LNCAP (cell line): Measurements from ENCODE around the gene RHBDL3.

Experiments used
- TF ChIP-seq, protein P1 (sequence below): fragments of 450-650 bp; IDR thresholded peaks from 2 replicates; pipeline ENCODE4 v1.5.1; 2017; ENCODE audit warnings: mild to moderate bottlenecking

Gene RHBDL3

GRCh38 chr17:32298298-32298697 is 32.7 kb downstream of the RHBDL3 start:
- TF ChIP-seq, protein P1, sequence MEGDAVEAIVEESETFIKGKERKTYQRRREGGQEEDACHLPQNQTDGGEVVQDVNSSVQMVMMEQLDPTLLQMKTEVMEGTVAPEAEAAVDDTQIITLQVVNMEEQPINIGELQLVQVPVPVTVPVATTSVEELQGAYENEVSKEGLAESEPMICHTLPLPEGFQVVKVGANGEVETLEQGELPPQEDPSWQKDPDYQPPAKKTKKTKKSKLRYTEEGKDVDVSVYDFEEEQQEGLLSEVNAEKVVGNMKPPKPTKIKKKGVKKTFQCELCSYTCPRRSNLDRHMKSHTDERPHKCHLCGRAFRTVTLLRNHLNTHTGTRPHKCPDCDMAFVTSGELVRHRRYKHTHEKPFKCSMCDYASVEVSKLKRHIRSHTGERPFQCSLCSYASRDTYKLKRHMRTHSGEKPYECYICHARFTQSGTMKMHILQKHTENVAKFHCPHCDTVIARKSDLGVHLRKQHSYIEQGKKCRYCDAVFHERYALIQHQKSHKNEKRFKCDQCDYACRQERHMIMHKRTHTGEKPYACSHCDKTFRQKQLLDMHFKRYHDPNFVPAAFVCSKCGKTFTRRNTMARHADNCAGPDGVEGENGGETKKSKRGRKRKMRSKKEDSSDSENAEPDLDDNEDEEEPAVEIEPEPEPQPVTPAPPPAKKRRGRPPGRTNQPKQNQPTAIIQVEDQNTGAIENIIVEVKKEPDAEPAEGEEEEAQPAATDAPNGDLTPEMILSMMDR, result no peak

GRCh38 chr17:32298721-32299579 is 33.3 kb downstream of the RHBDL3 start:
- TF ChIP-seq, protein P1, result no peak

- TF ChIP-seq, protein P1, result no peak
These were observed 34.0 kb downstream of the RHBDL3 start for GRCh38 chr17:32299580-32300164.

- TF ChIP-seq, protein P1, result no peak
These were observed 36.4 kb downstream of the RHBDL3 start for GRCh38 chr17:32302037-32302436.

GRCh38 chr17:32302860-32303649 is 37.4 kb downstream of the RHBDL3 start:
- TF ChIP-seq, protein P1, result no peak

- TF ChIP-seq, protein P1, result no peak
These were observed 38.2 kb downstream of the RHBDL3 start for GRCh38 chr17:32303781-32304288.

DNA sequence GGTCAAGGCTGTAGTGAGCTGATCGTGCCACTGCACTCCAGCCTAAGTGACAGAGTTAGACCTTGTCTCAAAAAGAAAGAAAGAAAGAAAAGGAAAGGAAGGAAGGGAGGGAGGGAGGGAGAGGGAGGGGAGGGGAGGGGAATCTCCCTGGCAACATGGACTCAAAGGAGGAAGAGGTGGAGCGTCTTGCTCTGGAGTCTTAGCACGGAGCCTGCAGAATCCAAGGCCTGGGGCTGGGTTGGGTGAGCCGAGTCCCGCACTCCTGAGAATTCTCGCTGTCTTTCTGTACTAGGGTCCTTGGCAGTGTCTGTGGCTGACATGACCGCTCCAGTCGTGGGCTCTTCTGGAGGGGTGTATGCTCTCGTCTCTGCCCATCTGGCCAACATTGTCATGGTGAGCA is 39.4 kb downstream of the RHBDL3 start:
- TF ChIP-seq, protein P1, result no peak
